HG03175 (cell line): ENCODE data around the gene B3GNT3.
A peak's percentile ranks its signal among the peaks of the same experiment; 100 is the strongest.
"Not testable (repeated sequence)": the region's sequence is repeated elsewhere in the genome, so short reads cannot be mapped to it uniquely, and the experiment has no call there.

Source experiments
- ATAC-seq: cut with Tn5 transposase; IDR thresholded peaks from one replicate; pipeline ENCODE4 v1.9.1; 2021; ENCODE audit warnings: mild to moderate bottlenecking, moderate library complexity; ENCODE audit not compliant: unreplicated experiment

B3GNT3 gene

GRCh38 chr19:17765069-17765618 is 29.8 kb upstream of the B3GNT3 start:
- ATAC-seq: no peak

GRCh38 chr19:17766543-17767131 is 28.3 kb upstream of the B3GNT3 start:
- no peak for ATAC-seq

- no peak for ATAC-seq
Measured at GRCh38 chr19:17767559-17767958, 27.4 kb upstream of the B3GNT3 start.

- no peak for ATAC-seq
Measured at GRCh38 chr19:17770613-17771012, 24.3 kb upstream of the B3GNT3 start.

- ATAC-seq: no peak
Measured at GRCh38 chr19:17772172-17772571, 22.8 kb upstream of the B3GNT3 start.

- ATAC-seq: no peak
Measured at GRCh38 chr19:17775245-17775927, 19.6 kb upstream of the B3GNT3 start.

GRCh38 chr19:17775991-17776803 is 18.7 kb upstream of the B3GNT3 start:
- ATAC-seq: peak; percentile 67

- not testable (repeated sequence) for ATAC-seq
Measured at GRCh38 chr19:17777840-17778239, 17.1 kb upstream of the B3GNT3 start.

GRCh38 chr19:17778251-17778967 is 16.5 kb upstream of the B3GNT3 start:
- no peak for ATAC-seq

GRCh38 chr19:17778968-17779929 is 15.7 kb upstream of the B3GNT3 start:
- no peak for ATAC-seq

GRCh38 chr19:17780781-17781180 is 14.2 kb upstream of the B3GNT3 start:
- ATAC-seq: no peak

GRCh38 chr19:17783721-17784120 is 11.2 kb upstream of the B3GNT3 start:
- not testable (repeated sequence) for ATAC-seq

- no peak for ATAC-seq
Measured at GRCh38 chr19:17784201-17785008, 10.5 kb upstream of the B3GNT3 start.

GRCh38 chr19:17787274-17787913 is 7.5 kb upstream of the B3GNT3 start:
- ATAC-seq: no peak

- ATAC-seq: no peak
Measured at GRCh38 chr19:17788632-17789031, 6.3 kb upstream of the B3GNT3 start.

- ATAC-seq: no peak
Measured at GRCh38 chr19:17790059-17790780, 4.7 kb upstream of the B3GNT3 start.

- ATAC-seq: no peak
Measured at GRCh38 chr19:17794412-17794730, 567 bp upstream of the B3GNT3 start.

GRCh38 chr19:17795495-17795856 is 538 bp downstream of the B3GNT3 start:
- ATAC-seq: no peak
